GM12892 (cell line): ENCODE measurements around the gene LTA.

Source experiments
- DNase-seq: peaks from one replicate; pipeline ENCODE4 v3.0.0; 2011; ENCODE audit not compliant: insufficient read length
- FAIRE-seq: peaks from 2 replicates; lab custom pipeline; 2011; peaks lifted over from hg19 to GRCh38; lab: Jason Lieb, UNC
- POLR2A ChIP-seq: IDR thresholded peaks from 2 replicates; pipeline ENCODE4 v1.6.1; 2011; ENCODE audit warnings: low read depth, low read length, control low read depth
- POLR2AphosphoS5 ChIP-seq: IDR thresholded peaks from 2 replicates; pipeline ENCODE4 v1.6.1; 2011; ENCODE audit warnings: low read depth, low read length, control low read depth
- TAF1 ChIP-seq: IDR thresholded peaks from 2 replicates; pipeline ENCODE4 v1.6.1; 2011; ENCODE audit warnings: low read depth, mild to moderate bottlenecking, control low read depth, low read length, borderline replicate concordance

Gene LTA

GRCh38 chr6:31532644-31533454 is 39.2 kb upstream of the LTA start:
- DNase-seq: no peak
- no peak for TF ChIP-seq TAF1
- TF ChIP-seq POLR2A: peak; percentile 17; the same call in 1 of the 2 replicates
- FAIRE-seq: no peak

- no peak for FAIRE-seq
- TF ChIP-seq POLR2AphosphoS5 (0 out of 2 replicates have a peak, but pooled peaks have one; percentile 19), POLR2A (no peak; the same call in 1 of the 2 replicates)
- no peak for DNase-seq
Observed at GRCh38 chr6:31533455-31533841, 38.6 kb upstream of the LTA start.

- DNase-seq (no peak), FAIRE-seq (no peak)
- TF ChIP-seq POLR2A: peak; percentile 44; the same call in 1 of the 2 replicates
- TF ChIP-seq POLR2AphosphoS5: no peak
Observed at GRCh38 chr6:31534011-31534410, 38.1 kb upstream of the LTA start.

- TF ChIP-seq POLR2AphosphoS5 (no peak), POLR2A (no peak), TAF1 (no peak)
- FAIRE-seq: no peak
- DNase-seq: no peak
Observed at GRCh38 chr6:31534521-31535040, 37.5 kb upstream of the LTA start.

- no peak for DNase-seq
- no peak for TF ChIP-seq TAF1
- peak; percentile 32; the same call in 1 of the 2 replicates for TF ChIP-seq POLR2A
- no peak for FAIRE-seq
Observed at GRCh38 chr6:31535538-31536324, 36.4 kb upstream of the LTA start.

DNA sequence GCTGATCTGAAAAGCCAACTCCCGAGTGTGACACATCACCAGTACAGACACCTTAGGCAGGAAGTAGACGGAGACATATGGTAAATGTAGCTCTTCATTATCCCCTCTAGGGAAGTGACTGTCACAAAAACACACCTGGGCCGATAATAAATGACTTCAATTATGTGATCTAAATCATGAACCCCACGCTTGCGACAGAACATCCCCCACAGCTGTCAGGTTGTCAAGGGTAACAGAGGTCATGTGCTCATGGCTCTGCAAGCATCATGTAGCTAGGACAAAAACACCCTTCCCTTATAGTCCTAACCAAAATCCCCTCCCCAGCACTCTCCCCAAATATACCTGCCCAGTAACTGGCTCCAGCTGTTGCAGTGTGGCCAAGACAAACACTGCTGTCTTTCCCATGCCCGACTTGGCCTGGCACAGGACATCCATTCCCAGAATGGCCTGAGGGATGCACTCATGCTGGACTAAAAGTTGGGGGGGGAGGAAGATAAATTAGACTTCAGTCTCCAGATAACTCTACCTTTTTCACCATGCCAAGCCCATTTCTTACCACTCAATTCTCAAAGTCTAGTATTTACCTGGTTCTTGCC is 33.2 kb upstream of the LTA start:
- TF ChIP-seq TAF1: no peak
- no peak for TF ChIP-seq POLR2A
- TF ChIP-seq POLR2AphosphoS5: no peak
- FAIRE-seq: no peak
- no peak for DNase-seq

DNA sequence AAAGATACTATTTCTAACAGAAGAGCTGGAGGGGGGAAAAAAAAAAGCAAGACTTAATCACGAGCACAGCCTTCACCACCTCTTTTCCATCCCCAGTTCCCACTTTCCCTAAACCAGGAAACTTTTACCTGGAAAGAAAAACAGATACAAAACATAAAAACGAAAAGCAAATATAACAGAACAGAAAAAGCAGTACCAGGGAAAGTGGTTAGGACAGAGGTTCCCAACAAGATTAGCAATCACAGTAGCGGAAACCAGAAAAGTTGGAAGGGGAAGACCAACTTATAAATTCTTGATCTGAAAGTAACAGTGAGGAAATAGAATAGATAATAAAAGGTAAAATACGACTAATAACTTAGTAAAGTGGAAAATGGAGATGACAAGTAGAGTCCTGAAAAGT is 31.4 kb upstream of the LTA start:
- DNase-seq (no peak), FAIRE-seq (no peak)
- no peak for TF ChIP-seq POLR2A
- no peak for TF ChIP-seq POLR2AphosphoS5
- TF ChIP-seq TAF1: no peak

GRCh38 chr6:31541059-31541657 is 30.9 kb upstream of the LTA start:
- TF ChIP-seq POLR2AphosphoS5: no peak
- no peak for TF ChIP-seq TAF1
- TF ChIP-seq POLR2A: no peak
- FAIRE-seq: peak; percentile 48
- no peak for DNase-seq

DNA sequence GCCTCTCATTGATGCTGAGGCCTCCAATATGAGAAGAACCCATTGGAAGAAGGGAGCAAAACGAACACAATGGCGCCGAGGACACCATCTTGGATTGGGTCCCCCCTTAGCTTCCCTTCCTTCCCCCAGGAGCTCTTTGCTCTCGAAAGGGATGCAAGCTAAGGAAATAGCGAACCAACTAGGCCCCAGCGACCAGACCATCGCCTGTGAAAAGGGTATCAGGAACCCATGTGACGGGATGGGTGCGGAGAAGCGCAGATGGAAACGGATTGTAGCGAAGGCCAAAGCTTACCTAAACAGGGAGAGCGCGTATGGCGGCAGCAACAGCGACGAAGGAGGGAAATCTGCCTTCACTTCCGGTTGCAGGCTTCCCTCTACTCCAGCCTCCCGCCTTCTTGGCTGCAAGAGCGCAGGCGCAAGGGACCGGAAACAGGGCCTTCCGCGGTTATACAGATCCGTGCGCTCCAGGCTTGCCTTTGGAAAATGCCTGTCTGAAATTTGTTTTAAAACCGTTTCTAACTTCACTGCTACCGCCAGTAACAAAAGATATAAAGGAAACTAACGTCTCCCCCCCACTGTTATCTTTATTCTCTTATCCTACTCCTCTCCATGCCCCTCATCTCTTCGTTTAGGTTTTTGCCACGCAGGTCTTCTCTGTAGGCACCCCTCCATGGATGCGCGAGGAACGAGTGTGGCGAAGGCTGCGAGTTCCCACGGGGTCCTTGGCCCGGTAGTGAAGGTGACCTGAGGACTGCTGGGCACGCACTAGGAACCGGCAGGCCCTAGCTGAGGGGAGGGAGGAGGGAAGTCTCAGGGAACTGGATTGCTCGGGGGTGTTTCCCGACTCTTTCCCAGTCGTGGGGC is 30.2 kb upstream of the LTA start, which contains the start of gene DDX39B:
DDX39B (minus strand) TSS at position 346 of the 864 bp plus-strand sequence. CDS start 1,471 bp downstream, outside the sequence.
- DNase-seq (peak; percentile 76), FAIRE-seq (peak; percentile 92)
- peak; percentile 98 for TF ChIP-seq POLR2A
- peak; percentile 100 for TF ChIP-seq TAF1
- TF ChIP-seq POLR2AphosphoS5: peak; percentile 99

DNA sequence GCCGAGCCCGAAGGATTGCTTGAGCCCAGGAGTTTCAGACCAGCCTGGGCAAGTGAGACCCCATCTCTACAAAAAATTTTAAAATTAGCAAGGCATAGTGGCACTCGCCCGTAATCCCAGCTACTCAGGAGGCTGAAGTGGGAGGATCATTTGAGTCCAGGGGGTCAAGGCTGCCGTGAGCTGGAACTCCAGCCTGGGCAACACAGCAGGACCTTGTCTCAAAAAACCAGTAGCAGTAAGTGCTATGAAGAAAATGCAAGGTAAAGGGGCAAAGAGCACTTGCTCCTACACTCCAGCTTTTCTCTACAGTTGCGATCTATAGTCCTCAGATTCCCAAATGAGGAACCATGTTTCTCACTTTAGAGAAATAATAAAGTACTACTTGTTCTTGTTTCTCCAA is 28.4 kb upstream of the LTA start:
- FAIRE-seq (no peak), DNase-seq (no peak)
- TF ChIP-seq POLR2AphosphoS5 (no peak), POLR2A (no peak), TAF1 (no peak)

GRCh38 chr6:31544676-31545075 is 27.4 kb upstream of the LTA start:
- no peak for FAIRE-seq

More at GRCh38 chr6:31544676-31545075, 27.4 kb upstream of the LTA start:
- TF ChIP-seq POLR2AphosphoS5 (no peak), POLR2A (no peak), TAF1 (no peak)
- DNase-seq: no peak
